Fibroblast of lung (primary cell): ENCODE results near the gene ROBO1. TPM values are rescaled to one million over a fixed set of nuclear protein-coding genes. Genes with fewer than 3 reads are reported as not detected.

ENCODE experiments used
- DNase-seq, 2 donors: peaks; one replicate each; pipeline versions ENCODE4 v3.0.0 to v3.0.0-alpha.2; 2010; ENCODE audit warnings: low read depth in 2 of 2
- H2AFZ ChIP-seq: 2 replicates; pipeline ENCODE4 v1.5.1; 2012; ENCODE audit warnings: low read length, control low read depth, inconsistent platforms
- H3K27ac ChIP-seq: 2 replicates; pipeline ENCODE4 v1.5.1; 2011; ENCODE audit warnings: low read length, control low read depth; ENCODE audit not compliant: insufficient read depth
- H3K27me3 ChIP-seq: 2 replicates; pipeline ENCODE4 v1.5.1; 2011; ENCODE audit warnings: mild to moderate bottlenecking, low read length; ENCODE audit not compliant: control insufficient read depth, insufficient read depth
- H3K36me3 ChIP-seq: 2 replicates; pipeline ENCODE4 v1.5.1; 2011; ENCODE audit warnings: low read length; ENCODE audit not compliant: control insufficient read depth, insufficient read depth
- H3K4me1 ChIP-seq: 2 replicates; pipeline ENCODE4 v1.5.1; 2011; ENCODE audit warnings: low read length; ENCODE audit not compliant: control insufficient read depth, insufficient read depth; ENCODE audit errors: extremely low read depth
- H3K4me2 ChIP-seq: 2 replicates; pipeline ENCODE4 v1.5.1; 2011; ENCODE audit warnings: low read length, control low read depth; ENCODE audit not compliant: insufficient read depth; ENCODE audit errors: extremely low read depth
- H3K4me3 ChIP-seq, 4 experiments: fragments of 200-600 bp in 1 of 4; sonication (generic) in 1 of 4; replicated peaks in 1 of 4; 2 replicates each; pipeline ENCODE4 v1.5.1; 2011 to 2016; ENCODE audit warnings: low read length in 4 of 4, low read depth in 3 of 4, mild to moderate bottlenecking in 3 of 4, control low read depth in 2 of 4, inconsistent platforms in 1 of 4, mixed read lengths in 1 of 4; ENCODE audit not compliant: insufficient read depth in 1 of 4; ENCODE audit errors: control extremely low read depth in 1 of 4
- H3K79me2 ChIP-seq: 2 replicates; pipeline ENCODE4 v1.5.1; 2012; ENCODE audit warnings: mild to moderate bottlenecking, low read length, inconsistent platforms; ENCODE audit not compliant: control insufficient read depth, insufficient read depth
- H3K9ac ChIP-seq: 2 replicates; pipeline ENCODE4 v1.5.1; 2011; ENCODE audit warnings: mild to moderate bottlenecking, low read length, control low read depth; ENCODE audit not compliant: insufficient read depth
- H3K9me3 ChIP-seq: 2 replicates; pipeline ENCODE4 v1.5.1; 2012; ENCODE audit warnings: low read depth, low read length; ENCODE audit not compliant: control insufficient read depth, insufficient read depth
- H4K20me1 ChIP-seq: 2 replicates; pipeline ENCODE4 v1.5.1; 2011; ENCODE audit warnings: low read length; ENCODE audit not compliant: control insufficient read depth, insufficient read depth; ENCODE audit errors: extremely low read depth
- EZH2 ChIP-seq: IDR thresholded peaks from 2 replicates; pipeline ENCODE4 v1.5.1; 2012; ENCODE audit warnings: low read length, control low read depth, mild to moderate bottlenecking; ENCODE audit errors: missing control alignments
- polyA plus RNA-seq, 2 donors: library from polyadenylated mRNA; depleted of rRNA in 1 of 2; stranded (reverse) in 1 of 2; unstranded in 1 of 2; fragments of >200 nt; gene quantifications; 2 replicates each; pipeline ENCODE4 v1.2.1, GENCODE V29; 2011 to 2012; ENCODE audit warnings: missing spikeins in 1 of 2
- total RNA-seq: library from RNA; depleted of rRNA; stranded (reverse); fragments of >200 nt; gene quantifications from 2 replicates; pipeline ENCODE4 v1.2.1, GENCODE V29; 2014
- TF ChIP-seq, protein P1 (sequence below), 2 donors: IDR thresholded peaks in 1 of 2; conservative IDR thresholded peaks in 1 of 2; 1 replicate in 1 of 2; 2 replicates in 1 of 2; pipeline ENCODE4 v1.5.1; 2011 to 2012; ENCODE audit warnings: low read length in 2 of 2, control low read depth in 1 of 2, inconsistent platforms in 1 of 2, low read depth in 1 of 2, mild to moderate bottlenecking in 1 of 2

Gene ROBO1
- total and polyA plus RNA-seq, 2 donors (not counting 1 experiment from before 2014, with no cell fraction given), result 53.8 to 104 TPM

- no peak overlapping the region for H3K9ac ChIP-seq
- no peaks in the 10 kb centered on the region for H3K27me3 ChIP-seq
- TF ChIP-seq, protein P1, sequence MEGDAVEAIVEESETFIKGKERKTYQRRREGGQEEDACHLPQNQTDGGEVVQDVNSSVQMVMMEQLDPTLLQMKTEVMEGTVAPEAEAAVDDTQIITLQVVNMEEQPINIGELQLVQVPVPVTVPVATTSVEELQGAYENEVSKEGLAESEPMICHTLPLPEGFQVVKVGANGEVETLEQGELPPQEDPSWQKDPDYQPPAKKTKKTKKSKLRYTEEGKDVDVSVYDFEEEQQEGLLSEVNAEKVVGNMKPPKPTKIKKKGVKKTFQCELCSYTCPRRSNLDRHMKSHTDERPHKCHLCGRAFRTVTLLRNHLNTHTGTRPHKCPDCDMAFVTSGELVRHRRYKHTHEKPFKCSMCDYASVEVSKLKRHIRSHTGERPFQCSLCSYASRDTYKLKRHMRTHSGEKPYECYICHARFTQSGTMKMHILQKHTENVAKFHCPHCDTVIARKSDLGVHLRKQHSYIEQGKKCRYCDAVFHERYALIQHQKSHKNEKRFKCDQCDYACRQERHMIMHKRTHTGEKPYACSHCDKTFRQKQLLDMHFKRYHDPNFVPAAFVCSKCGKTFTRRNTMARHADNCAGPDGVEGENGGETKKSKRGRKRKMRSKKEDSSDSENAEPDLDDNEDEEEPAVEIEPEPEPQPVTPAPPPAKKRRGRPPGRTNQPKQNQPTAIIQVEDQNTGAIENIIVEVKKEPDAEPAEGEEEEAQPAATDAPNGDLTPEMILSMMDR (conservative IDR thresholded peaks at IDR 0.05 in 1 of 2, IDR thresholded peaks at IDR 0.05 in 1 of 2; ENCODE audit: low read depth in 1 of 2, low read length in 2 of 2), result no peak
- no peak for TF ChIP-seq EZH2
- H3K36me3 ChIP-seq, result no peaks in the 10 kb centered on the region
- H3K9me3 ChIP-seq, result no peaks in the 10 kb centered on the region
- H4K20me1 ChIP-seq, result no peaks in the 10 kb centered on the region
- H3K79me2 ChIP-seq, result no peaks in the 10 kb centered on the region
- H3K27ac ChIP-seq, result no peak overlapping the region
- H2AFZ ChIP-seq, result no peak overlapping the region
- DNase-seq, result peak; percentile 77 to 81
- no peak overlapping the region for H3K4me2 ChIP-seq
- no peak overlapping the region for H3K4me3 ChIP-seq
- no peaks in the 10 kb centered on the region for H3K4me1 ChIP-seq
Observed at GRCh38 chr3:78867409-78868372, 900.1 kb downstream of the ROBO1 start.

GRCh38 chr3:78863306-78864203 is 904.2 kb downstream of the ROBO1 start:
- no peak overlapping the region for H3K27ac ChIP-seq
- no peaks in the 10 kb centered on the region for H3K9me3 ChIP-seq
- no peaks in the 10 kb centered on the region for H3K79me2 ChIP-seq
- no peaks in the 10 kb centered on the region for H3K4me1 ChIP-seq
- no peaks in the 10 kb centered on the region for H4K20me1 ChIP-seq
- no peak overlapping the region for H3K9ac ChIP-seq
- H3K27me3 ChIP-seq, result no peaks in the 10 kb centered on the region
- TF ChIP-seq, protein P1 (conservative IDR thresholded peaks at IDR 0.05 in 1 of 2, IDR thresholded peaks at IDR 0.05 in 1 of 2; ENCODE audit: low read depth in 1 of 2, low read length in 2 of 2), result no peak
- no peak for TF ChIP-seq EZH2
- H3K36me3 ChIP-seq, result no peaks in the 10 kb centered on the region
- no peak overlapping the region for H3K4me2 ChIP-seq
- H2AFZ ChIP-seq, result no peak overlapping the region
- no peak for DNase-seq
- H3K4me3 ChIP-seq, result no peak overlapping the region

DNA sequence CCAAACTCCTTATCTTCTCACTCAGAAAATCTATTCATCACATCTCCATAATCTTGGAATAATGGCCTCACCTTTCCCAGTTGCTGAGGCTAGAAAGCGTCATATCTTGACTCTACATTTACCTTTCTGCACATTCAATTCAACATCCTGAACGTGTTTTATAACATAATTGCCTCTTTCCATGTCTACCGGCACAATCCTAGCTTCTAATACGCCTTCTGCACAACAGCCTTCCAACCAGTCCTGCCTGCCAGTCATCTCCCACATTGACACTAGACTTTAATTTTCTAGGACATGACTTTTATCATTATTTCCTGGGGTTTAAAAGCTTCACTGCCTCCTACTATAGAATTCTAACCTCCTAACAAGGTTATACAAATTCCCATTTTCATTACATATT is 906.6 kb downstream of the ROBO1 start:
- DNase-seq, result no peak
- no peak overlapping the region for H3K27ac ChIP-seq
- no peaks in the 10 kb centered on the region for H4K20me1 ChIP-seq
- H3K9me3 ChIP-seq, result no peaks in the 10 kb centered on the region
- H2AFZ ChIP-seq, result no peak overlapping the region
- no peak overlapping the region for H3K4me3 ChIP-seq
- no peaks in the 10 kb centered on the region for H3K36me3 ChIP-seq
- no peaks in the 10 kb centered on the region for H3K27me3 ChIP-seq
- H3K79me2 ChIP-seq, result no peaks in the 10 kb centered on the region
- peaks cover 1% of the 10 kb centered on the region for H3K4me1 ChIP-seq
- no peak overlapping the region for H3K4me2 ChIP-seq
- H3K9ac ChIP-seq, result no peak overlapping the region
- TF ChIP-seq, protein P1 (conservative IDR thresholded peaks at IDR 0.05 in 1 of 2, IDR thresholded peaks at IDR 0.05 in 1 of 2; ENCODE audit: low read depth in 1 of 2, low read length in 2 of 2), result no peak
- no peak for TF ChIP-seq EZH2
